PFSK-1 (cell line): ENCODE results near the gene IFT80.

ENCODE experiments used
- FOXP2 ChIP-seq: optimal IDR thresholded peaks from 2 replicates; pipeline ENCODE3; 2011; ENCODE audit warnings: borderline replicate concordance, control low read depth, inconsistent platforms; ENCODE audit not compliant: insufficient read depth; ENCODE audit errors: extremely low read length, extremely low read depth
- POLR2AphosphoS5 ChIP-seq: IDR thresholded peaks from 2 replicates; pipeline ENCODE4 v1.6.1; 2012; ENCODE audit warnings: low read depth, mild to moderate bottlenecking, control low read depth, low read length, moderate library complexity
- REST ChIP-seq, 2 experiments: IDR thresholded peaks; 2 replicates each; pipeline versions ENCODE4 v1.6.1 to v1.8.0; 2011 to 2012; ENCODE audit warnings: low read depth in 2 of 2, low read length in 2 of 2, control low read depth in 1 of 2, inconsistent platforms in 1 of 2, mild to moderate bottlenecking in 1 of 2, moderate library complexity in 1 of 2; ENCODE audit not compliant: insufficient read depth in 1 of 2
- SIN3A ChIP-seq: IDR thresholded peaks from 2 replicates; pipeline ENCODE4 v1.6.1; 2012; ENCODE audit warnings: mild to moderate bottlenecking, low read length, moderate library complexity, borderline replicate concordance; ENCODE audit not compliant: insufficient read depth
- TAF1 ChIP-seq: IDR thresholded peaks from 2 replicates; pipeline ENCODE4 v1.6.1; 2012; ENCODE audit warnings: low read length, control low read depth, borderline replicate concordance; ENCODE audit not compliant: insufficient read depth

IFT80 gene

GRCh38 chr3:160427832-160428424 lies 28.9 kb upstream of the IFT80 start:
- TF ChIP-seq POLR2AphosphoS5 (no peak), SIN3A (no peak), REST (IDR thresholded peaks at IDR 0.05; ENCODE audit: insufficient read depth in 1 of 2, low read depth in 2 of 2, low read length in 2 of 2) (no peak), FOXP2 (no peak), TAF1 (no peak)

GRCh38 chr3:160417311-160417710 lies 18.3 kb upstream of the IFT80 start:
- TF ChIP-seq REST (IDR thresholded peaks at IDR 0.05; ENCODE audit: insufficient read depth in 1 of 2, low read depth in 2 of 2, low read length in 2 of 2) (no peak), FOXP2 (no peak), SIN3A (no peak), TAF1 (no peak), POLR2AphosphoS5 (no peak)

GRCh38 chr3:160413613-160414248 lies 14.7 kb upstream of the IFT80 start:
- TF ChIP-seq TAF1: no peak
- no peak for TF ChIP-seq REST (IDR thresholded peaks at IDR 0.05; ENCODE audit: insufficient read depth in 1 of 2, low read depth in 2 of 2, low read length in 2 of 2)
- TF ChIP-seq SIN3A: no peak
- TF ChIP-seq POLR2AphosphoS5: no peak
- no peak for TF ChIP-seq FOXP2

- TF ChIP-seq FOXP2: no peak
- no peak for TF ChIP-seq TAF1
- no peak for TF ChIP-seq SIN3A
- no peak for TF ChIP-seq POLR2AphosphoS5
- no peak for TF ChIP-seq REST (IDR thresholded peaks at IDR 0.05; ENCODE audit: insufficient read depth in 1 of 2, low read depth in 2 of 2, low read length in 2 of 2)
Measured at GRCh38 chr3:160412477-160412876, 13.5 kb upstream of the IFT80 start.
